HG03108 (cell line): ENCODE results near the gene CCDC102A.

Experiments
- ATAC-seq: cut with Tn5 transposase; IDR thresholded peaks from one replicate; pipeline ENCODE4 v1.9.1; 2021; ENCODE audit warnings: moderate library complexity; ENCODE audit not compliant: unreplicated experiment

Gene CCDC102A

GRCh38 chr16:57522960-57523359 lies 13.4 kb downstream of the CCDC102A start:
- ATAC-seq: no peak

DNA sequence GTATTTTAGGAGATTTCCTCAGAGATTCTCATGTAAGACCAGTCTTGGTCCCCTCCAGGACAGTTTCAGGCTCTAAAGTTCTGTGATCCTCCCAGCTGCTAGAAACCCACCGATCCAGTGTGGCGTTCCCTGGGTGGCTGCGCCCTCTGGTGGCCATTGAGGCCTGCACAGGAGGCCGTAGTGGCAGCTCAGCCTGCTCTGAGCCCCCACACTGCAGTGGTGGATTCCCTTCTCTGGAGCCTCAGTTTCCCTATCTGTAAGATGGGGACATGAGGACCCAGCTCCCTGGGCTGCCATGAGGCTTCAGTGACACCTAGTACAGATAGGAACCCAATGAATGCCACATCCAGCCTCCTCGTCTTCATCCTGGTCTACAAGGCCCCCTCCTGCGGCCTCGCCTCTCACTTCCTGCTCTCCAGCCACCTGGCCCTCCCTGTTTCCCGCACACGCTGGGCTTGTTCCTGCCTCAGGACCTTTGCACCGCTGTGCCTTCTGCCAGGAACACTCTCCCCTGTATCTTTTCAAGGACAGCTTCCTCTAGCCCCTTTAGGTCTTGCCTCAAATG lies 16.5 kb downstream of the CCDC102A start:
- no peak for ATAC-seq

- no peak for ATAC-seq
These were observed 17.4 kb downstream of the CCDC102A start for GRCh38 chr16:57518922-57519321.

GRCh38 chr16:57518520-57518919 lies 17.9 kb downstream of the CCDC102A start:
- ATAC-seq: no peak

DNA sequence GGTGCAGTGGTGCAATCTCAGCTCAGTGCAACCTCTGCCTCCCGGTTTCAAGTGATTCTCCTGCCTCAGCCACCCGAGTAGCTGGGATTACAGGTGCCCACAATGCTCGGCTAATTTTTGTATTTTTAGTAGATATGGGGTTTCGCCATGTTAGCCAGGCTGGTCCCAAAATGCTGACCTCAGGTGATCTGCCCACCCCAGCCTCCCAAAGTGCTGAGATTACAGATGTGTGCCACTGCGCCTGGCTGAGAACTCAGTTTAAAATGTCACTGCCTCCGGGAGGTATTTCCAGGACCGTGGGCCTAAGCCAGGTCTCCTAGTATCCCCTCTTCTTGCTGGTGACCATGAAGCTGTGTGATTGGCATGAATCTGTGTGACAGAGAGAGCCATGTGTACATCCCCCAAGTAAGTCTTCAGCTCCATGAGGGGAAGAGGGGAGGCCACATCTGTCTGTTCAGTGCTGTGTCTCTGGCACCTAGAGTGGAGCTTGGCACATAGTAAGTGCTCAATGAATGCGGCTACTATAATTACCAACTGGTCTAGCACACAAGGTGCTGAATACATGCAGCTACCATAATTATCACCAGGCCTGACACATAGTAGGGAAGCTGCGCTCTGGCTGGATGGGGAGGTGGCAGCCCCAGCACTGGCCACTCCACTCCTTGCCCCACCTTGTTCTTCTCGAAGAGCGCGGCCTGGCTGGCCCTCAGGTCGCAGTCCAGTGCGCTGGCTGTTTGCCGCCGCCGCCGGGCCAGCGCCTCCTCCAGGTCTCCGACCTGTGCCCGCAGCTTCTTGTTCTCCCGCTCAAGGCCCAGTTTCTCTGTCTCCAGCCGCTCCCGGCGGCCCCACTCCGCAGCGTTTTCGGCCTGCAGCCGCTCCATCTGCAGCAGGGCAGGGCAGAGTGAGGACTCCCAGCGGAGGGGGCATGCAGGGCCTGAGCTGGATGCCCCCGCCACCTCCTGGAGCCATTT lies 18.7 kb downstream of the CCDC102A start:
- no peak for ATAC-seq

DNA sequence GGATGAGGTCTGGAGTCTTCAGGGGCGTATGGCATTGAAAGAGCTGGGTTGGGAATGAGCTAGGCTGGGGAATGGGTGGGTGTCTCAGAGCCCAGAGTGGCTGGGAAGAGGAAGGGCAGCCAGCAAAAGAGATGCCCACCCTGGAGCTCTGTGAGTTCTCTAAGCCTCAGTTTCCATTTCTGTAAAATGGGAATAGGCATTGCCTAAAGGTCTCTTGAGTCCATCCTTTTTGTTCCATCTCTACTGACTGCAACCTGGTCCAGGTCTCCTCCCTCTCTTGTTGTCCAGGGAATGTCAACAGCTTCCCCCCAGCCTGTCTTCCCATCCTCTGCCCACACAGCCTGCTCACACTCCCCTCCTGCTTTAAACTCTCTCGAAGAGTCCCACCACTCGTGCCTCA lies 19.6 kb downstream of the CCDC102A start:
- no peak for ATAC-seq

DNA sequence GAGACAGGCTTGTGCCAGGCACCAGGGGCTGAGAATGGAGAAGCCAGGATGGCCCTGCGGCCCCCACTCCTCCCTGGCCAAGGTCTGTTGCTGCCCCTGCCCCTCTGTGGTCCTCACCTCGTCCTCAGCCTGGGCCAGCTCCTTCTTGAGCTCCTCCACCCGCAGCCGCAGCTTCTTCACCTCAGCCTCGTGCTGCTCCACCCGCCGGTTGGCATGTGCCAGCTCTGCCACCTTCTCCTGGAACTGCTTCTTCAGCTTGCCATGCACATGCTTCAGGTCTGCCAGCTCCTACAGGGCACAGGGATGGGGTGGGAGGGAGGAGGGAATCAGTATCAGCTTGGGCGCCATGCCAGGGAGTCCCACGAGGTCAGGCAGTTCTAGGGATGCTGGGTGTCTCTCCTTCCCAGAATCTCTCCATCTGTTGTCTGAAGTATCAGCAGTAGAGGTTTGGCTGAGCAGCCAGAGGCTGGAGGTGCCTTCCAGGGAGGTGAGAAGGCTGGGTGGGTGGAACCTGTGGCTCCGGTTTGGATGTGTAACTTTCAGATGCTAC lies 20.1 kb downstream of the CCDC102A start:
- ATAC-seq: no peak

DNA sequence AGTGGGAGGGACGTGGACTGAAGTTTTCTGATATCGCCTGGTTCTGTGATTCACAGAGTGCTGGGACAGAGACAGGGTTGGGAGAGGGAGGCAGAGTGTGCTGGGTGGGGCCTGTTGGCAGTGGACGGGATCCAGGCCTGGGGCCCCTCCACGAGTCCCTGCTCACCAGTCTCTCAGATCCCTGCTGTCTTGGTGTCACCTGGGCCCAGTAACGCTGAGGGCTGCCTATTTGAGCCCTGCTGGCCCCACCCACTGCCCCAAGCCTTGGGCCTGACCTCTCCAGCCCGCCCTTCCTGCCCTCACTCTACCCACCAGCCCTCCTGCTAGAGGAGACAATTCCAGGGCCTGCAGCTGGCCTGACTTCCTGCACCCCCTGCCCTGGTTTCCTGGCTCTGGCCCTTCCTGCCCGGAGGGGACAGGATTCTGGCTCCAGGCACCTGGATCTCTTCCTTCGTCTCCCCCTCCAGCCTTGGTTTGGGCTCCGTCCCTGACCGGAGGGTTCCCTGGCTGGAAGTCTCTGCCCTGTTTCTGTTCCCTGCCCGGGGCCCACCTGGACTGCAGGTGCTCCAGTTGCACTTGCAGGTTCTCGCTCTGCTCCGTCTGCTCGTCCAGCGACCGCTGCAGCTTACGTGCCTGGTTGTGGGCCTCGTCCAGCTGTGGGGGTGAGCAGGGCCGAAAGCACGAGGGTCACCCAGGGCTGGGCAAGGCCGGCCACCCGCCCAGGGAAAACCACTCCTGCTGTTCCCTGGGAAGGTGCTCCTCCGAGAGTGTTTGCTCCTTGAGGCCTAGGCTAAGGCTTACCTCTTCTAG lies 21.4 kb downstream of the CCDC102A start:
- ATAC-seq: no peak

DNA sequence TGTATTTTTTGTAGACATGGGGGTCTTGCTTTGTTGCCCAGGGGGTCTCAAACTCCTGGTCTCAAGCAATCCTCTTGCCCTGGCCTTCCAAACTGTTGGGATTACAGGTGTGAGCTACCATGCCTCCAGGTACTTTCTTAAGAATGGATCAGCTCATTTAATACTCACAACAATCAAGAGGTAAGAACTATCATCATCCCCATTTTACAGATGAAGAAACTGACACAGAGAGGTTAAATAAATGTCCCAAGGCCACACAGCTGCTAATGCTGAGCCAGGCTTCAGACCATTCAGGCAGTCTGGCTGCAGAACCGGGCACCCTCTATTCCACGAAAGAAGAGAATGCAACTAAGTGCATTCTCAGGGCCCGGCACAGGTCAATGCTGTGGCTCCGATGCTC lies 22.0 kb downstream of the CCDC102A start:
- ATAC-seq: no peak

- no peak for ATAC-seq
These were observed 22.8 kb downstream of the CCDC102A start for GRCh38 chr16:57513371-57514102.

DNA sequence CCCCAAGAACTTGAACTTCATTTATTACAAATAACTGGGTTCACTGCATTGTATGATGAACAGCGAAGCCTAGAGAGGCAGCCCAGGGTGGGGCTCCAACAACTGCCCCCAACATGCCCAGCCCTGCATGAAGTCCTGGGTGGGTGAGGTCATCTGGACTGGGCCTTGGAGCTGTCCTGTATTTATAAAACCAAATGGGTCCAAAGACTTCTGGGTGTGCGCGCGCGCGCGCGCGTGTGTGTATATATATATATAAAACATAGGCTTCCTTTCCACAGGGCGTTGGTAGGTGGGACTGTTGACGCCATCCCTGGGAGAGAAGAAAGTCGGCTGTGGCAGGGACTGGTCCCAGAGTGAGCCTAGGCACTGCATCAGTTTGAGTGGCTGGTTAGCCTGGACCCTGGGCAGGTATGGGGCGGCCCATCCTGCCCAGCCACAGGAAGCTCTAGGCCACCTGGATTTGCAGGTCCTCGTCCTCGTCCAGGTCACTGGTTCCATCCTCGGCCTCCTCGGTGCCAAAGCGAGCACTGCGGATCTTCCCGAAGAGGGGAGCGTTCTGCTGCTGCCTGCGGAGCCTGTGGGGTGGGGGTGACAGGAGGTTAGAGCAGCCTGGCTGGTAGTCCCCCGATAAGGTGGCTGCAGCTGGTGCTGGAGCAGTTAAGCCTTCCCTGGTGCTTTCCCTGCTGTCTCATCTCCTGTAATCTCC lies 23.9 kb downstream of the CCDC102A start:
- ATAC-seq: no peak

DNA sequence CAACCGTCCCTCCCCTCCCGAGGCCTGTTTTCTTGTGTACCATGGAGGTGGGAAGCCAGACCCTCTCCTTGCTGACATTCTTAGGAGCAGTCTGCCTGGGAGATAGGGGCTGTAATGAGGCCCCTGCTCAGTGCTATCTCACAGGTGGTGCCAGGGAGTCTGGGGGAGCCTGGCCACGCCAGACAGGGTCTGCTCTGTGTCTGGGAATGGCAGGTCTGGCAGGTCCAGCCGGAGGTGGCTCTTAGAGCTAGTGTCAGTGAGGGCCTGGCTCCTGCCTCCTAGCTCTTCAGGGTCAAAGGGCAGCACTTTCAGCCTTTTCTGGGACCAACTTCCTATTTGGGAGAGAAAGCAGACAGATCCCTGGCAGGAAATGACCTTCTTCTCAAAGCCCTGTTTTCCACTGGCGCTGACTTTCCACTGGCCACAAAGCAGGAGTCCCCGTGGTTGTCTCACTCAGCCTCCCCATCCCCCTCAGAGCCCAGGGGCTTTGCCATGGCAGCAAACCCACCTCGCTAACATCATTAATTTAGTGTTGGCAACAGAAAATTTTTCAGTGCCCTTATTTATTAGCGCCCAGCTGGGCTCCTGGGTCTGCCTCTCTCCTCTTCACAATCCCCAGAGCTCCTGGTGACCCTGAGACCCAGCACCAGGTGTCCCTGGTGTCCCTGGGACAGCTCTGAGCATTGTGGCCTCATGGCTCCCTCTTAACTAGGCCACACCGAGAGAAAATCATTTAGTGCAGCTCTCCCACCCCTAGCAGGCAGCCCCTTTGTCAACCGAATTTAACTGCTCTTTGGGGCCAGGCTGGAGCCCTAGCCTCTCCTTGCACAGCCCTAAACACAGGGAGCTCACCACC lies 26.1 kb downstream of the CCDC102A start:
- no peak for ATAC-seq

DNA sequence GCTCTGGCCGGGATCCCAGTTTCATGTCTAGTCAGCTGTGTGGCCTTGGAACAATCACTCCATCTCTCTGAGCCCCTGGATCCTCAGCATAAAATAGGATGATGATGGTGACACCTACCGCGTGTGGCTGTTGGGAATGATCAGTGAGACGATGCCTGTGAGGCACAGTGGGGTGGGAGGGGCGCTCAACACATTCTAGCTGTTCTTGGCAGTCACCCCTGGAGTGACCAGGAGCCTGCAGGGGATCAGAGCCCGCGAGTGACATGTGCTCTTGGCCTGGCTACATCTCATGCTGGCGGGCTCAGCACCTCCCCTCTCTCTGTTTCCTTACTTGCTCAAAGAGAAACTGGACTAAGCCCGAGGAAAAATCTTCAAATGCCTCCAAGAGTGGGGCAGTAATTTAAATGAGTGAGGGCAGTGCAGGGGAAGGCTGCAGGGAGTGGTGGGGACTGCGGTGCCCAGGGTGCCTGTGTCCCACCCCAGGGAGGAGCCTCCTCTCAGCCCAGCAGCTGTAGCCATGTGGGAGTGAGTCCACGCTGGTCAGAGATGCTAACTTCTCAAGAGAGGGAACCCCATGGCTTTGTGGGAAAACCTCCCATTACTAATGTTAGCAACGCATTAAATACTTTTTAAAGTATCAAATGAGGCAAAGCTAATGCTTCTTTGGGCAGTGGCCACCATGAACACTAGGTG lies 27.0 kb downstream of the CCDC102A start:
- no peak for ATAC-seq

DNA sequence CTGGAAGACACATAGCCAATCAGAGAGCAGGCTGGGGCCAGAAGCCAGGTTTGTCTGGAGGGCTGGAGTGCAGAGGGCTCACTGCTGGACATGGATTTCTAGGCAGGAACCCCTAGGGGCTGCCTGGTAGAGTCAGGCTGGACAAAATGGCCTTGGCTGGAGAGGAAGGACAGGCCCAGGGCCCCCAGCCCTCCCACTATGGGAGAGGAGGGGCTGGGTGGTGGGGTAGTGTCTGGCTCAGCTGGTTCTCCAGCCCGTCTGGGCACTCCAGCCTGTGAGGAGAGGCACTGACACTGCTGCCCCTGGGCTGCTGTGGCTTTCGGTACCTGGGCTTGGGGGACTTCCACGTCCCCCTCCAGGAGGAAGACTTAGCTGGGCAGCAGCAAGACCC lies 28.3 kb downstream of the CCDC102A start:
- no peak for ATAC-seq

DNA sequence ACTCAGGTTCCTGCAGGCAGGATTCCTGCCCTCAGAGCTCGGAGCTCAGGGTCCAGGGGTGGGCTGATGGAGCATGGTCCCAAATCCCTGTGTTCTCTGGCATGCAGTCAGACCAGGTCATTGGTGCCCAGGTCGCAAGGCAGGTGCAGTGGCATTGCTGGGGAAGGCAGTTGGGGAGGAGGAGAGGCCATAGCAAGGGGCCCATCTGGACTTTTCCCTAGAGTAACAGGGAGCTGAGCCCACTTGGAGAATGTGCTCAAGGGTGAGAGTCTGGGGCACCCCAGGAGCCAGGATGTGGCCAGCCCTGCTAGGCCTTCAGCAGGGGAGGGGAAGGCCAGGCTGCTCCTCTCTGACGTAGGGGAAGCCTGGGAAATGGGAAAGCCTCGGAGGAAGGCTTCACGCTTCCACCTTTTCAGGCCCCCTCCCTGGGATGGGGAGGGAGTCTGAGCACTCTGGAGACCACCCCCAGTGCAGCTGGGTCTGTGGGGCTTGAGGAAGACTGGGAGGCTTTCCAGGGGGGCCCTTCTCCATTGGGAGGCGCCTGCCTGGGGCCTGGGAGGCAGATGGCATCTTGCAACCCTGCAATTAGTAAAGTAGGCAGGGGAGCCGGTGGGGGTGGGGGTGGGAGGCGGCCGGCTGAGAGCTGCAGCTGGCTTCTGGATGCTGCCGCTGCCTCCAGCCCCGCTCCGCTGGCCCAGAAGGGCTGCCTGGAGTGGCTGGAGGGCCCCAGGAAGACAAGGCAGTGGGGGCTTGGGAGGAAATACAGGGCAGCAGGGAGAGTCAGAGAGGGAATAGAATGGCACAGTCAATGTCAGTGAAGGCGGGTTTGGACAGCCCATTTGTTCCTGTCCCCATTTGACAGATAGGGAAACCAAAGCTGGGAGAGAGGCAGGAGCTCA lies 29.0 kb downstream of the CCDC102A start:
- no peak for ATAC-seq

GRCh38 chr16:57505169-57505568 lies 31.2 kb downstream of the CCDC102A start:
- ATAC-seq: no peak

DNA sequence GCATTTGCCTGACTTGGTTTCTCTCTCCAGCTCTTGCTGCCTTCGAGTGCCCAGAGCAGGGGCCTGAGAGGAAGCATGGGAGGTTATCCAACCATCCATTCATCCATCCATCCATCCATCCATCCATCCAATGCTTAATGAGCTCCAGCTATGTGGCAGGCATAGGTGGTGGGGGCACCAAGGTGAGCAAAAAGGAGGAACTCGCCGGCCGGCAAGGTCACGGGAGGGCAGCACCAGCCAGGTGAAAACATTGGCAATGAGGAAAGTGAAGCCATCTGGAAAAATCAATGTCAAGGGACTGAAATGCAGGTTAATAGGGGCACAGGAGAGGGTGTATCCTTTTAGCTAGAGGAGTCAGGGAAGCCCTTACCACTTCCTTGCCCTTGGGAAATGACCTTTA lies 31.9 kb downstream of the CCDC102A start:
- no peak for ATAC-seq

- ATAC-seq: no peak
These were observed 32.4 kb downstream of the CCDC102A start for GRCh38 chr16:57504001-57504400.
